ENCODE data around the gene CORIN. TPM values are rescaled to one million over a fixed set of nuclear protein-coding genes. Genes with fewer than 3 reads are reported as not detected.

CORIN gene
- polyA plus RNA-seq, 3 donors, result 0.01 TPM; not detected in 2

DNA sequence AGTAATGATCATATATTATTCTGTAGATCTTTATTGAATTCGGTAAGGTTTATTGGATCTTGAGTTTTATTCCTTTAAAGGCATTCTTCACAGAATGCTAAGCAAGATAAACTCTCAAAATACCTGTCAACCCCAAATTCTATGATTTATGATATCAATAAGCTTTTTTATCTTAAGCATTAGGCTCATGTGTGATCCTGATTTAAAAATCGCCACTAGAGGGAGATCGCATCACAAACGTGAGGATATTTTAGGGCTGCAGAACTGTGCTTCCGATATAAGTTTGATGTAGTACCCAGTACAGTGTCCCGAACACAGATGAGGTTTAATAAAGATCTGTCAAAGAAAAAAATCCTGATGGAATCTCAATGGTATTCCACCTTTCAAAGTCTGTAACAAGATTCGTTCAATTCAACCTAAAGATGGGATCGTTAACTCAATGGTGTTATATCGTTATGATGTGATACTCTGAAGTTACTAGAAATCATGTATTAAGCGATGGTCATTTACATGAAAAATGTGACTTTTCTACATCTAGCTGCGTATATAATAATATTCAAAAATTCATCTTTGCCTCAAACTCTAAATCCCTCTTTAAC, 169.0 kb downstream of the CORIN start:
- H3K4me3 ChIP-seq (replicated peaks in 1 of 3; ENCODE audit: low read depth in 2 of 3, low read length in 3 of 3), result no peak overlapping the region
- peaks cover 0 to 1% (median 0%) of the 10 kb centered on the region in 3 donors for H3K27me3 Mint-ChIP-seq (ENCODE audit: low read depth in 3 of 3)
- H3K4me1 Mint-ChIP-seq, result peaks cover 2% of the 10 kb centered on the region
- H3K9ac ChIP-seq (ENCODE audit: insufficient read depth, low read length, poor library complexity, severe bottlenecking), result no peak overlapping the region
- H3K4me3 Mint-ChIP-seq, result no peak overlapping the region
- 0% methylated on average over 5 of the region's 11 CpGs for WGBS (ENCODE audit: insufficient coverage)
- DNase-seq, result peak in 2 of 3 donors; percentile 11 to 15
- intact Hi-C loops (cut with micrococcal nuclease), result no loop called here
- H3K27me3 ChIP-seq (ENCODE audit: control insufficient read depth in 2 of 2, insufficient read depth in 2 of 2, low read length in 2 of 2), result no peaks in the 10 kb centered on the region
- H3K27ac ChIP-seq (ENCODE audit: low read depth in 1 of 2, low read length in 2 of 2), result no peak overlapping the region
- H3K4me1 ChIP-seq (ENCODE audit: control insufficient read depth in 1 of 2, insufficient read depth in 2 of 2, low read length in 2 of 2), result no peaks in the 10 kb centered on the region
- no peaks in the 10 kb centered on the region for H3K9me3 Mint-ChIP-seq
- TF ChIP-seq, protein P1, sequence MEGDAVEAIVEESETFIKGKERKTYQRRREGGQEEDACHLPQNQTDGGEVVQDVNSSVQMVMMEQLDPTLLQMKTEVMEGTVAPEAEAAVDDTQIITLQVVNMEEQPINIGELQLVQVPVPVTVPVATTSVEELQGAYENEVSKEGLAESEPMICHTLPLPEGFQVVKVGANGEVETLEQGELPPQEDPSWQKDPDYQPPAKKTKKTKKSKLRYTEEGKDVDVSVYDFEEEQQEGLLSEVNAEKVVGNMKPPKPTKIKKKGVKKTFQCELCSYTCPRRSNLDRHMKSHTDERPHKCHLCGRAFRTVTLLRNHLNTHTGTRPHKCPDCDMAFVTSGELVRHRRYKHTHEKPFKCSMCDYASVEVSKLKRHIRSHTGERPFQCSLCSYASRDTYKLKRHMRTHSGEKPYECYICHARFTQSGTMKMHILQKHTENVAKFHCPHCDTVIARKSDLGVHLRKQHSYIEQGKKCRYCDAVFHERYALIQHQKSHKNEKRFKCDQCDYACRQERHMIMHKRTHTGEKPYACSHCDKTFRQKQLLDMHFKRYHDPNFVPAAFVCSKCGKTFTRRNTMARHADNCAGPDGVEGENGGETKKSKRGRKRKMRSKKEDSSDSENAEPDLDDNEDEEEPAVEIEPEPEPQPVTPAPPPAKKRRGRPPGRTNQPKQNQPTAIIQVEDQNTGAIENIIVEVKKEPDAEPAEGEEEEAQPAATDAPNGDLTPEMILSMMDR (IDR thresholded peaks at IDR 0.05), result peak; percentile 77
- H3K36me3 Mint-ChIP-seq, result no peaks in the 10 kb centered on the region
- no peak overlapping the region for H3K27ac Mint-ChIP-seq
- no peaks in the 10 kb centered on the region for H3K9me3 ChIP-seq (replicated peaks in 1 of 2; ENCODE audit: control insufficient read depth in 1 of 2, insufficient read depth in 1 of 2, low read length in 2 of 2)
- no peak overlapping the region for H3K4me2 ChIP-seq (replicated peaks; ENCODE audit: extremely low read depth, low read length, poor library complexity, severe bottlenecking)
- no peaks in the 10 kb centered on the region for H3K79me2 ChIP-seq (ENCODE audit: insufficient read depth, low read length)
- H4K20me1 ChIP-seq (ENCODE audit: insufficient read depth, low read length), result no peaks in the 10 kb centered on the region
- H3K36me3 ChIP-seq (replicated peaks in 1 of 2; ENCODE audit: control insufficient read depth in 1 of 2, insufficient read depth in 2 of 2, low read length in 2 of 2), result no peaks in the 10 kb centered on the region
- H2AFZ ChIP-seq (ENCODE audit: insufficient read depth, low read depth, low read length, poor library complexity, severe bottlenecking), result no peak overlapping the region

DNA sequence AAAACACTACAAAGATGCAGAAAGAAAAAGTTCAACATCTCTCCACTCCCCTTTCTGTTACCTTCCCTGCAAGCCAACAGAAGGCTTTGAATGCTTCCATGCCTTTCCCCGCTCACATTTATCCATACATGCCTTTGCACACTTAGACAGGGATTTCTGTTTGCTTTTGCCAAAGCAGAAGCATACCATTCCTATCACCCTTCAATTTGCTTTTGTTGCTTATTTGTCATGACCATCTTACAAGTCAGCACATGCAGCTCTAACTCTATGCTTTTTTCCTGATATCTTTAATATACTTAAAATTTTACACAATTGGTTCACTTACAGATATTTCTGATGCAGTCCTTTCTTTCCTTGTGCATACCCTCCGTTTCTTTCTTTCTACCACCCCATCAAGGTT, 169.6 kb downstream of the CORIN start:
- no peak overlapping the region for H3K27ac ChIP-seq (ENCODE audit: low read depth in 1 of 2, low read length in 2 of 2)
- H4K20me1 ChIP-seq (ENCODE audit: insufficient read depth, low read length), result no peaks in the 10 kb centered on the region
- H3K4me1 ChIP-seq (ENCODE audit: control insufficient read depth in 1 of 2, insufficient read depth in 2 of 2, low read length in 2 of 2), result no peaks in the 10 kb centered on the region
- H3K27me3 ChIP-seq (ENCODE audit: control insufficient read depth in 2 of 2, insufficient read depth in 2 of 2, low read length in 2 of 2), result no peaks in the 10 kb centered on the region
- H3K9me3 ChIP-seq (replicated peaks in 1 of 2; ENCODE audit: control insufficient read depth in 1 of 2, insufficient read depth in 1 of 2, low read length in 2 of 2), result no peaks in the 10 kb centered on the region
- Mint-ChIP-seq H3K36me3 (no peaks in the 10 kb centered on the region), H3K27ac (no peak overlapping the region), H3K4me1 (peaks cover 2% of the 10 kb centered on the region), H3K27me3 (ENCODE audit: low read depth in 3 of 3) (peaks cover 0 to 1% (median 0%) of the 10 kb centered on the region in 3 donors), H3K9me3 (no peaks in the 10 kb centered on the region), H3K4me3 (no peak overlapping the region)
- WGBS (ENCODE audit: insufficient coverage), result 92% methylated on average over 1 of the region's 2 CpGs
- TF ChIP-seq, protein P1 (IDR thresholded peaks at IDR 0.05), result no peak
- H3K79me2 ChIP-seq (ENCODE audit: insufficient read depth, low read length), result no peaks in the 10 kb centered on the region
- H2AFZ ChIP-seq (ENCODE audit: insufficient read depth, low read depth, low read length, poor library complexity, severe bottlenecking), result no peak overlapping the region
- no peaks in the 10 kb centered on the region for H3K36me3 ChIP-seq (replicated peaks in 1 of 2; ENCODE audit: control insufficient read depth in 1 of 2, insufficient read depth in 2 of 2, low read length in 2 of 2)
- H3K4me2 ChIP-seq (replicated peaks; ENCODE audit: extremely low read depth, low read length, poor library complexity, severe bottlenecking), result no peak overlapping the region
- H3K4me3 ChIP-seq (replicated peaks in 1 of 3; ENCODE audit: low read depth in 2 of 3, low read length in 3 of 3), result no peak overlapping the region
- no peak for DNase-seq
- no peak overlapping the region for H3K9ac ChIP-seq (ENCODE audit: insufficient read depth, low read length, poor library complexity, severe bottlenecking)
- intact Hi-C loops (cut with micrococcal nuclease), result no loop called here
